C4-2B (cell line): ENCODE results near the gene CHIC1.
"Not testable (repeated sequence)": the region's sequence is repeated elsewhere in the genome, so short reads cannot be mapped to it uniquely, and the experiment has no call there.

ENCODE experiments used
- ZFX ChIP-seq: fragments of 450-650 bp; IDR thresholded peaks from 2 replicates; pipeline ENCODE4 v1.6.1; 2017
- TF ChIP-seq, protein P1 (sequence below): fragments of 450-650 bp; conservative IDR thresholded peaks from 2 replicates; pipeline ENCODE4 v1.5.1; 2017; ENCODE audit warnings: mild to moderate bottlenecking

DNA sequence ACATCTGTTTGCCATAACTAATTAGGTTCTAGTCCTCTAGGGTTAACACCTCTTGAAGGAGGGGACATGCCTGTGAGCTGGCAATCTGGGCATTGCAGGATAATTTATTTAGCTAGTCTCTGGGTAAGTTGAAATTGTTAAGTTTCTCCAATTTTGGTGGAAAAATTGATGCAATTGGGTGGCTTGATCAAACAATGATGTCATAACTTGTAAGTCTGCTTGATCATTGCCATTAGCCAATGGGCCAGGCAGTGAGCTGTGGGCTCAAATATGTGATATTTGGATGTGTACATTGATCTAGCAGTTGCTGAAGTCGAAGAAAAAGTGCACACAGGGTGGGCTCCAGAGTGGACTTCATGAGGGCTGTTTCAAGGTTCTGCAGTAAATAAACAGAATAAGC is 98.3 kb downstream of the CHIC1 start:
- TF ChIP-seq, protein P1, sequence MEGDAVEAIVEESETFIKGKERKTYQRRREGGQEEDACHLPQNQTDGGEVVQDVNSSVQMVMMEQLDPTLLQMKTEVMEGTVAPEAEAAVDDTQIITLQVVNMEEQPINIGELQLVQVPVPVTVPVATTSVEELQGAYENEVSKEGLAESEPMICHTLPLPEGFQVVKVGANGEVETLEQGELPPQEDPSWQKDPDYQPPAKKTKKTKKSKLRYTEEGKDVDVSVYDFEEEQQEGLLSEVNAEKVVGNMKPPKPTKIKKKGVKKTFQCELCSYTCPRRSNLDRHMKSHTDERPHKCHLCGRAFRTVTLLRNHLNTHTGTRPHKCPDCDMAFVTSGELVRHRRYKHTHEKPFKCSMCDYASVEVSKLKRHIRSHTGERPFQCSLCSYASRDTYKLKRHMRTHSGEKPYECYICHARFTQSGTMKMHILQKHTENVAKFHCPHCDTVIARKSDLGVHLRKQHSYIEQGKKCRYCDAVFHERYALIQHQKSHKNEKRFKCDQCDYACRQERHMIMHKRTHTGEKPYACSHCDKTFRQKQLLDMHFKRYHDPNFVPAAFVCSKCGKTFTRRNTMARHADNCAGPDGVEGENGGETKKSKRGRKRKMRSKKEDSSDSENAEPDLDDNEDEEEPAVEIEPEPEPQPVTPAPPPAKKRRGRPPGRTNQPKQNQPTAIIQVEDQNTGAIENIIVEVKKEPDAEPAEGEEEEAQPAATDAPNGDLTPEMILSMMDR = not testable (repeated sequence)
- TF ChIP-seq ZFX = not testable (repeated sequence)
